DND-41 (cell line): ENCODE measurements around the gene IL4I1.

ENCODE experiments used
- ATAC-seq: fragments of 200-7000 bp; cut with Tn5 transposase; 3 replicates; pipeline ENCODE4 v1.9.1; 2021; ENCODE audit warnings: low read depth; ENCODE audit not compliant: insufficient read depth
- DNase-seq: peaks from one replicate; pipeline ENCODE4 v3.0.0-alpha.2; 2020
- H2AFZ ChIP-seq: 2 replicates; pipeline ENCODE4 v1.6.0; 2012; ENCODE audit warnings: low read depth, low read length
- H3K27ac ChIP-seq: 2 replicates; pipeline ENCODE4 v1.5.1; 2012; ENCODE audit warnings: low read length, inconsistent platforms
- H3K27me3 ChIP-seq: fragments of 200-600 bp; sonication (generic); 2 replicates; pipeline ENCODE4 v1.6.0; 2012; ENCODE audit warnings: low read length, mild to moderate bottlenecking, inconsistent platforms; ENCODE audit not compliant: insufficient read depth, poor library complexity
- H3K36me3 ChIP-seq: 2 replicates; pipeline ENCODE4 v1.5.1; 2012; ENCODE audit warnings: low read length, inconsistent platforms; ENCODE audit not compliant: insufficient read depth
- H3K4me1 ChIP-seq: 2 replicates; pipeline ENCODE4 v1.5.1; 2012; ENCODE audit warnings: mild to moderate bottlenecking, low read length; ENCODE audit not compliant: insufficient read depth
- H3K4me2 ChIP-seq: 2 replicates; pipeline ENCODE4 v1.6.0; 2012; ENCODE audit warnings: mild to moderate bottlenecking, moderate library complexity, low read length, inconsistent platforms; ENCODE audit not compliant: insufficient read depth
- H3K4me3 ChIP-seq, 2 experiments: fragments of 200-600 bp in 1 of 2; shearing (Covaris generic) in 1 of 2; 2 replicates each; pipeline ENCODE4 v1.5.1; 2012 to 2016; ENCODE audit warnings: inconsistent platforms in 2 of 2, low read length in 2 of 2, mild to moderate bottlenecking in 2 of 2, low read depth in 1 of 2, moderate library complexity in 1 of 2
- H3K79me2 ChIP-seq: 2 replicates; pipeline ENCODE4 v1.6.0; 2012; ENCODE audit warnings: low read length, inconsistent platforms; ENCODE audit not compliant: insufficient read depth
- H3K9ac ChIP-seq: 2 replicates; pipeline ENCODE4 v1.6.0; 2012; ENCODE audit warnings: low read depth, mild to moderate bottlenecking, inconsistent platforms, low read length, moderate library complexity
- H3K9me3 ChIP-seq: 2 replicates; pipeline ENCODE4 v1.5.1; 2012; ENCODE audit warnings: low read length, moderate library complexity, mild to moderate bottlenecking, inconsistent platforms; ENCODE audit not compliant: insufficient read depth, severe bottlenecking
- H4K20me1 ChIP-seq: 2 replicates; pipeline ENCODE4 v1.6.0; 2012; ENCODE audit warnings: low read length; ENCODE audit not compliant: insufficient read depth
- CTCF ChIP-seq: IDR thresholded peaks from 2 replicates; pipeline ENCODE4 v1.5.1; 2012; ENCODE audit warnings: borderline replicate concordance, low read length, moderate library complexity, mild to moderate bottlenecking; ENCODE audit not compliant: poor library complexity, severe bottlenecking; ENCODE audit errors: extremely low read depth
- EZH2 ChIP-seq: IDR thresholded peaks from 3 replicates; pipeline ENCODE4 v1.6.1; 2012; ENCODE audit warnings: borderline replicate concordance, low read depth, mild to moderate bottlenecking, moderate library complexity, low read length, inconsistent platforms; ENCODE audit not compliant: severe bottlenecking

Gene IL4I1

DNA sequence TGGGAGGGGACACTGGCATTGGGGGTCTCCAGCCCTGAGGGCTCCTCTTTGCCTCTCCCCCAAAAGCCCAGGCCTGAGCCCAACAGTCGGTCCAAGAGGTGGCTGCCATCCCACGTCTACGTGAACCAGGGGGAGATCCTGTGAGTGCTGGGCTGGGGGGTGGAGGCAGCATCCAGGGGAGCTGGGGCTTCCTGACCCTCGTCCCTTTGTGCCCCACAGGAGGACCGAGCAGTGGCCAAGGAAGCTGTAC lies 38.9 kb downstream of the IL4I1 start:
- H3K4me2 ChIP-seq = no peak overlapping the region
- ATAC-seq (no peak), DNase-seq (no peak)
- H3K9ac ChIP-seq = no peak overlapping the region
- H3K36me3 ChIP-seq = peaks cover 84% of the 10 kb centered on the region
- no peak for TF ChIP-seq EZH2
- no peak for TF ChIP-seq CTCF
- no peaks in the 10 kb centered on the region for H3K9me3 ChIP-seq
- H4K20me1 ChIP-seq = peaks cover 82% of the 10 kb centered on the region
- H3K27ac ChIP-seq = no peak overlapping the region
- H3K4me1 ChIP-seq = peaks cover 15% of the 10 kb centered on the region
- no peak overlapping the region for H3K4me3 ChIP-seq
- no peaks in the 10 kb centered on the region for H3K27me3 ChIP-seq
- peaks cover 46% of the 10 kb centered on the region for H3K79me2 ChIP-seq
- no peak overlapping the region for H2AFZ ChIP-seq

- Histone ChIP-seq H3K4me2 (no peak overlapping the region), H3K4me3 (no peak overlapping the region), H3K79me2 (peaks cover 51% of the 10 kb centered on the region), H3K27me3 (no peaks in the 10 kb centered on the region), H4K20me1 (peaks cover 87% of the 10 kb centered on the region), H3K9ac (no peak overlapping the region), H3K9me3 (no peaks in the 10 kb centered on the region), H3K27ac (no peak overlapping the region), H3K36me3 (peaks cover 90% of the 10 kb centered on the region), H3K4me1 (peaks cover 21% of the 10 kb centered on the region), H2AFZ (no peak overlapping the region)
- no peak; the same call in 2 of the 3 replicates for ATAC-seq
- TF ChIP-seq EZH2 (no peak), CTCF (no peak)
- DNase-seq = no peak
Observed at GRCh38 chr19:49857061-49857837, 39.4 kb downstream of the IL4I1 start.

DNA sequence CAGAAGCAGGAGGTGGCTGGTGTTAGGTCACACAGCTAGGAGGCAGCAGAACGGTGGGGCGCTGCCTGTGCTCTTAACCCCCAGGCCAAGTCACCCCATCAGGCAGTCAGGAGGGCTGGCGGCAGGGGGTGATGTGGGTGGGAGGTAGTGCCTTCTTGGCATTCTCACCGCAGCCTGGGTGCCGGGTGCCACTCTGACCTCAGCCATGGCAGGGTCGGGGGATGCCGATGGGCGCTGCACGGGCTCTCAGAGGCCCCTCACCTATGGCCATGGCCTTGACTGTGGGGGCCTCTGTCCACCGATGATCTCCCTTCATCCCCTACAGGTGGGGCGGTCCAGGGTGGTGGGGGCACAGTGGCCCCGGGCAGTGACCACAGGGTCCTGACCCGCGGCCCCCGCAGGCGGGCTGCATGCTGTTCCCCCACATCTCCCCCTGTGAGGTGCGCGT lies 40.1 kb downstream of the IL4I1 start:
- Histone ChIP-seq H3K9ac (no peak overlapping the region), H3K79me2 (peaks cover 58% of the 10 kb centered on the region), H4K20me1 (peaks cover 88% of the 10 kb centered on the region), H2AFZ (no peak overlapping the region), H3K4me1 (peaks cover 25% of the 10 kb centered on the region), H3K27me3 (no peaks in the 10 kb centered on the region), H3K36me3 (peaks cover 90% of the 10 kb centered on the region), H3K27ac (no peak overlapping the region), H3K4me2 (no peak overlapping the region), H3K4me3 (no peak overlapping the region), H3K9me3 (no peaks in the 10 kb centered on the region)
- DNase-seq (no peak), ATAC-seq (no peak)
- TF ChIP-seq EZH2 = no peak

DNA sequence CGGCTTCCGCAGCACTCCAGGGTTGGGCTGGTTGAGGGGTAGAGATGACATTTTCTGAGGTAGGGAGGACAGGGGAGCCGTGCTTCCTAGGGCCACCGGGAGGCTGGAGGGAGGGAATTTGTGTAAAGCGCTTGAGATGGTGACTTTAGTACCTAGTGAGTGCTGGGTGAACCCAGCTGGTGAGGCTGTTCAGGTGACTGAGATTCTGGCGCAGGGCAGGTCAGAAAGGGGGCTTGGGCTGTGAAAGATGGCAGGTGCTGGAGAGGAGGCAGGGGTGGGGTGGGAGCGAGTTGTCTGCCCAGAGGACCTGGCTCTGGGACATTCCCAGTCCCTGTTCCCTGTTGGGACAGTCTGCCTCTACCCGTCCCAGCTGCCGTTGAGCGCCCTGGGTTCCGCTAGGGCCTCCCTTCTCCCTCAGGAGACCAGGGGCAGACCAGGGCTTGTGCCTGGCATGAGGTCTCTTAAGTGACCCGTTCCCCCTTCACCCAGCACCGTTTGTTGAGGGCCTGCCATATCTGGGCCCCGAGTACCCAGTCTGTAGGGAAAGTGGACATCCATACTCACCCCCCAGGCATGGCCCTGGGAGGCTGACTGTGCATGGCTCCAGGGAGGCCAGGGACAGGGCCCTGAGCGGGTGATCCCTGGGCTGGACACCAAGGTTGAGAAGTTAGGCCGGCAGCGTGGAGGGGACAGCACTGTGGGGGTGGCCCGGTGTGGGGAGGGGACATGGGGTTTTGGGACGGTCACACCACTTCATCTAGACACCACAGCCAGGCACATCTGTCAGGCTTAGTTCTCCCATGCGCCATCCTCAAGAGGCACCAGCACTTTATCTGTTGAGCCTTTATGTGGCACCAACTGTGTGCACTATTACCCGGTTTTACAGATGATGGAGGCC lies 40.8 kb downstream of the IL4I1 start:
- H3K4me3 ChIP-seq = no peak overlapping the region
- ATAC-seq = no peak
- peaks cover 84% of the 10 kb centered on the region for H3K36me3 ChIP-seq
- peaks cover 85% of the 10 kb centered on the region for H4K20me1 ChIP-seq
- no peaks in the 10 kb centered on the region for H3K9me3 ChIP-seq
- H2AFZ ChIP-seq = no peak overlapping the region
- no peak for DNase-seq
- H3K4me1 ChIP-seq = peaks cover 25% of the 10 kb centered on the region
- H3K79me2 ChIP-seq = peaks cover 62% of the 10 kb centered on the region
- H3K27ac ChIP-seq = no peak overlapping the region
- no peak overlapping the region for H3K4me2 ChIP-seq
- H3K9ac ChIP-seq = no peak overlapping the region
- H3K27me3 ChIP-seq = no peaks in the 10 kb centered on the region
- TF ChIP-seq CTCF (peak; percentile 8), EZH2 (no peak)
